ENCODE results near the gene ENSA. TPM values are rescaled to one million over a fixed set of nuclear protein-coding genes. Genes with fewer than 3 reads are reported as not detected.
A peak's percentile ranks its signal among the peaks of the same experiment; 100 is the strongest.
"Not testable (repeated sequence)": the region's sequence is repeated elsewhere in the genome, so short reads cannot be mapped to it uniquely, and the experiment has no call there.

Gene ENSA
- total RNA-seq, 2 experiments from 2014 or later: 177 to 182 TPM

DNA sequence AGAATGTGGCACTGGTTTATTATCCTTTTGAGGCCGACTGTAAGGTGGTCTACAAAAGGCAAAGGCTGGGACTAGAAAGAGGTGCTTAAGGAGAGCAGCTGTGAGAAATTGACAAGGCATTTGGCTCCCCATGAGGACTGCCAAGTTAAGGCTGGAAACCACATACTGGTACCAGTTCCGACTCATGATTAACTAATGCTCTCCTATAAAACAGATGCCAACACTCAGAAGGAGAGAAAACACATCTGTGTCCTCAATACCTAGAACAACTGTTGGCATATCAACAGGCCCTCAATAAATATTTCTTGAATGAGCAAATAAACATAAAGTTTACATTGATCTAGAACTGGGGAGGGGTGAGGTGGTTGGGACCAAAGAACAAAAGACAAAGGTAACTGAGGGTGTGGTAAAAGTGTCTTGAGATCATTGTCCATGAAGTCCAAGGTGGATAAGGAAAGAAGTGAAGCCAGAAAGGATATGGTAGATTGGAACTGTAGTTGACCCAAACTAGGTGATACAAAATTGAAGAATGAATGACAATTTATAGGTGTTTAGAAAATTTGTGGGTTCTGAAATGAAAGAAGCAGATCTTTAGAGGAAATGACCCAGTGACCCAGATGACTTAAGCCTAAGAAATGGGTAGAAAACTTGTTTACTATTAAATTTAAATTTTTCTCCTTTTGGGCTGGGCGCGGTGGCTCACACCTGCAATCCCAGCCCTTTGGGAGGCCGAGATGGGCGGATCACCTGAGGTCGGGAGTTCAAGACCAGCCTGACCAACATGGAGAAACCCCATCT, 33.1 kb downstream of the ENSA start:
- Mint-ChIP-seq H3K9me3 (no peaks in the 10 kb centered on the region), H3K27me3 (no peaks in the 10 kb centered on the region), H3K4me3 (no peak overlapping the region), H3K4me1 (ENCODE audit: low read depth) (peaks cover 2% of the 10 kb centered on the region), H3K36me3 (ENCODE audit: low read depth) (peaks cover 3% of the 10 kb centered on the region), H3K27ac (peak overlapping the region; percentile 2)
- no peak for DNase-seq
- CTCF ChIA-PET: no interaction called here
- intact Hi-C loops (cut with micrococcal nuclease): no loop called here
- no peak for ATAC-seq
- TF ChIP-seq, protein P1, sequence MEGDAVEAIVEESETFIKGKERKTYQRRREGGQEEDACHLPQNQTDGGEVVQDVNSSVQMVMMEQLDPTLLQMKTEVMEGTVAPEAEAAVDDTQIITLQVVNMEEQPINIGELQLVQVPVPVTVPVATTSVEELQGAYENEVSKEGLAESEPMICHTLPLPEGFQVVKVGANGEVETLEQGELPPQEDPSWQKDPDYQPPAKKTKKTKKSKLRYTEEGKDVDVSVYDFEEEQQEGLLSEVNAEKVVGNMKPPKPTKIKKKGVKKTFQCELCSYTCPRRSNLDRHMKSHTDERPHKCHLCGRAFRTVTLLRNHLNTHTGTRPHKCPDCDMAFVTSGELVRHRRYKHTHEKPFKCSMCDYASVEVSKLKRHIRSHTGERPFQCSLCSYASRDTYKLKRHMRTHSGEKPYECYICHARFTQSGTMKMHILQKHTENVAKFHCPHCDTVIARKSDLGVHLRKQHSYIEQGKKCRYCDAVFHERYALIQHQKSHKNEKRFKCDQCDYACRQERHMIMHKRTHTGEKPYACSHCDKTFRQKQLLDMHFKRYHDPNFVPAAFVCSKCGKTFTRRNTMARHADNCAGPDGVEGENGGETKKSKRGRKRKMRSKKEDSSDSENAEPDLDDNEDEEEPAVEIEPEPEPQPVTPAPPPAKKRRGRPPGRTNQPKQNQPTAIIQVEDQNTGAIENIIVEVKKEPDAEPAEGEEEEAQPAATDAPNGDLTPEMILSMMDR (IDR thresholded peaks at IDR 0.05): no peak
- POLR2A ChIA-PET: interaction anchor here (1.3 kb wide), 1 partner anchor 11 kb away, joined by 4 read pairs; no protein-coding TSS in a partner anchor

DNA sequence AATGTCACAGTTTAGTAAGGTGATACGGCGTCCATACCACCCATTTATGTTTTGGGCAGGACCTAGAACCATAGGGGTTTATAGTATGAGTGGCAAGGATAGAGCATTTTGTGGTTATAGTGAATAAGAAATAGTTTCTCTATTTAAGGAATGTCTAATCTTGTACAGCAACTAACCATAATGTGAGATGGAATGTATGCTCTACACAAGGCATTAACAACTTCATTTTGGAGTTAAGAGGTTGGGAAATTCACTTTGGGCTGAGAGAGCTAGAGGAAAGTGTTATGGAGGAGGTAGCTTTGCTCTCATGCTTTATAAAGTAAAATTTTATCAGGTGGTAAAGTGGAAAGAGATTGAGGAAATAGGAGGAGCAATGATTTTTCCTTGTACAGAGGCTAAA, 47.0 kb downstream of the ENSA start:
- no peak for DNase-seq
- Mint-ChIP-seq H3K27ac (no peak overlapping the region), H3K4me1 (ENCODE audit: low read depth) (peaks cover 15% of the 10 kb centered on the region), H3K27me3 (no peaks in the 10 kb centered on the region), H3K4me3 (no peak overlapping the region), H3K36me3 (ENCODE audit: low read depth) (peaks cover 18% of the 10 kb centered on the region), H3K9me3 (no peaks in the 10 kb centered on the region)
- intact Hi-C loops (cut with micrococcal nuclease): no loop called here
- CTCF ChIA-PET: interaction anchor here (1.4 to 15.9 kb wide), 2 partner anchors 21 to 39 kb away, joined by 4 to 237 read pairs; no protein-coding TSS in a partner anchor
- TF ChIP-seq, protein P1 (IDR thresholded peaks at IDR 0.05): no peak
- ATAC-seq: no peak
- POLR2A ChIA-PET: interaction anchor here (0.7 to 16.9 kb wide), 2 partner anchors 18 to 27 kb away, joined by 3 to 542 read pairs; no protein-coding TSS in a partner anchor

DNA sequence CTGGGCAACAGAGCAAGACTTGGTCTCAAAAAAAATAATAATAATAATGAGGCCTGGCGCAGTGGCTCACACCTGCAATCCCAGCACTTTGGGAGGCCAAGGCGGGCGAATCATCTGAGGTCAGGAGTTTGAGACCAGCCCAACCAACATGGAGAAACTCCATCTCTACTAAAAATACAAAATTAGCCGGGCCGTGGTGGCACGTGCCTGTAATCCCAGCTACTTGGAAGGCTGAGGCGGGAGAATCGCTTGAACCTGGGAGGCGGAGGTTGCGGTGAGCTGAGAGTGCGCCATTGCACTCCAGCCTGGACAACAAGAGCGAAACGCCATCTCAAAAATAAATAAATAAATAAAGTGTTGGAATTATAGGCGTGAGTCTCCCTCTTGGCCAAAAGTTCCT, 47.5 kb downstream of the ENSA start:
- H3K27me3 Mint-ChIP-seq; H3K27ac Mint-ChIP-seq; DNase-seq; ATAC-seq; intact Hi-C loops (cut with micrococcal nuclease); H3K9me3 Mint-ChIP-seq; H3K4me3 Mint-ChIP-seq: not testable (repeated sequence)
- ChIA-PET CTCF (interaction anchor here (1.4 to 15.9 kb wide), 2 partner anchors 20 to 39 kb away, joined by 4 to 237 read pairs; no protein-coding TSS in a partner anchor), POLR2A (interaction anchor here (0.6 to 16.9 kb wide), 2 partner anchors 18 to 166 kb away, joined by 3 to 542 read pairs; no protein-coding TSS in a partner anchor)
- Mint-ChIP-seq H3K36me3 (ENCODE audit: low read depth) (peaks cover 22% of the 10 kb centered on the region), H3K4me1 (ENCODE audit: low read depth) (peaks cover 15% of the 10 kb centered on the region)

DNA sequence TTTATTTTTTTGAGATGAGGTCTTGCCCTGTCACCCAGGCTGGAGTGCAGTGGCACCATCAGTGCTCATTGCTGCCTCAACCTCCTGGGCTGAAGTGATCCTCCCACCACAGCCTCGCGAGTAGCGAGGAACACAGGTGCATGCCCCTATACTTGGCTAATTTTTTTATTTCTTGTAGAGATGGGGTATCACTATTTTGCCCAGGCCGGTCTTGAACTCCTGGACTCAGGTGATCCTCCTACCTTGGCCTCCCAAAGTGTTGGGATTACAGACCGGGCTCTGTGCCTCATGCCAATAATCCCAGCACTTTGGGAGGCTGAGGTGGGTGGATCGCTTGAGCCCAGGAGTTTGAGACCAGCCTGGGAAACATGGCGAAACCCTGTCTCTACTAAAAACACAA, 48.0 kb downstream of the ENSA start:
- POLR2A ChIA-PET: interaction anchor here (0.6 to 24.5 kb wide), 4 partner anchors 8 to 166 kb away, joined by 3 to 678 read pairs (median 272); partner anchors contain the start of gene ENSA
- CTCF ChIA-PET: interaction anchor here (0.8 to 15.9 kb wide), 5 partner anchors 20 to 39 kb away, joined by 3 to 237 read pairs (median 4); no protein-coding TSS in a partner anchor
- H3K4me3 Mint-ChIP-seq; H3K27me3 Mint-ChIP-seq; H3K9me3 Mint-ChIP-seq; H3K27ac Mint-ChIP-seq; DNase-seq; intact Hi-C loops (cut with micrococcal nuclease); ATAC-seq: not testable (repeated sequence)
- H3K36me3 Mint-ChIP-seq (ENCODE audit: low read depth): peaks cover 28% of the 10 kb centered on the region
- peaks cover 15% of the 10 kb centered on the region for H3K4me1 Mint-ChIP-seq (ENCODE audit: low read depth)

DNA sequence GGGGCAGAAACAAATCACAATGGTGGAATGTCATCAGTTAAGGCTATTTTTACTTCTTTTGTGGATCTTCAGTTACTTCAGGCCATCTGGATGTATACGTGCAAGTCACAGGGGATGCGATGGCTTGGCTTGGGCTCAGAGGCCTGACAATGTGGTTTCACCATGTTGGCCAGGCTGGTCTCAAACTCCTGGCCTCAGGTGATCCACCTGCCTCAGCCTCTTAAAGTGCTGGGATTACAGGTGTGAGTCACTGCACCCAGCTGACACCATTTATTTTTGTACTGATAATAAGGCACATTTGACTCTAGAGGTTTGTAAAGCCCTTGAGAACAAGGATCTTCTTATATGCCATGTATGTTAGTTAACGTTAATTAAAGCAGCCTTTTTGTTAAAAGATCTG, 48.4 kb downstream of the ENSA start:
- H3K27me3 Mint-ChIP-seq; ATAC-seq; intact Hi-C loops (cut with micrococcal nuclease); DNase-seq; H3K9me3 Mint-ChIP-seq: not testable (repeated sequence)
- CTCF ChIA-PET: interaction anchor here (0.8 to 15.9 kb wide), 4 partner anchors 19 to 30 kb away, joined by 3 to 237 read pairs (median 4); no protein-coding TSS in a partner anchor
- POLR2A ChIA-PET: interaction anchor here (1.0 to 24.5 kb wide), 3 partner anchors 8 to 35 kb away, joined by 3 to 678 read pairs (median 542); partner anchors contain the start of gene ENSA
- H3K4me3 Mint-ChIP-seq: peak overlapping the region; percentile 97
- peaks cover 15% of the 10 kb centered on the region for H3K4me1 Mint-ChIP-seq (ENCODE audit: low read depth)
- peaks cover 32% of the 10 kb centered on the region for H3K36me3 Mint-ChIP-seq (ENCODE audit: low read depth)
- peak overlapping the region; percentile 94 for H3K27ac Mint-ChIP-seq

DNA sequence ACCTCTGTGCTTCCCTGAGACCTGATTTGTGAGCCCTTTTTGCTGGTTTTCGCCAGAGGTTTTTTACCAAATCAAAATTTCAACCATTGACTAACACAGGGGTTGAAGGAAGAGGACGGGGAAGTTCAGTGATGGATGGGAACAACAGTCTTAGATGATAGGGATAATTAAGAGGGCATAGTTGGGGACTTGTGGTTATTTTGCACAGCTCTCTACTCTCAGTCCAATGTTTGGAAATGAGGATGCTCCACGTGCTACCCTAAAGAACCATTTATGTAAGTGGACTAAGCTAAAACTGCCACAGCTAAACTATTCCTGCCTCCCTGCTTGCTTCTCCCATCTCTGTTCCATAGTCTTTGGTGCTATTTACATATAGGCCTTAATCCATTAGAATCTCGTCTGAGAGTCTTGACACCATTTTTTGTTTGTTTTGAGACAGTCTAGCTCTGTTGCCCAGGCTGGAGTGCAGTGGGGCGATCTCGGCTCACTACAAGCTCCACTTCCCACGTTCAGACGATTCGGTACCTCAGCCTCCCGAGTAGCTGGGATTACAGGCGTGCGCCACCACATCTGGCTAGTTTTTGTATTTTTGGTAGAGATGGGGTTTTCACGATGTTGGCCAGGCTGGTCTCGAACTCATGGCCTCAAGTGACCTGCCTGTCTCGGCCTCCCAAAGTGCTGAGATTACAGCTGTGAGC, 49.3 kb downstream of the ENSA start:
- Mint-ChIP-seq H3K4me1 (ENCODE audit: low read depth) (peaks cover 21% of the 10 kb centered on the region), H3K4me3 (peak overlapping the region; percentile 97), H3K9me3 (no peaks in the 10 kb centered on the region), H3K27ac (peak overlapping the region; percentile 94), H3K36me3 (ENCODE audit: low read depth) (peaks cover 41% of the 10 kb centered on the region), H3K27me3 (no peaks in the 10 kb centered on the region)
- DNase-seq (no peak), ATAC-seq (no peak)
- ChIA-PET CTCF (interaction anchor here (0.8 to 15.9 kb wide), 9 partner anchors 10 to 233 kb away, joined by 3 to 237 read pairs (median 5); partner anchors contain the start of gene ENSA), POLR2A (interaction anchor here (0.5 to 24.5 kb wide), 8 partner anchors 13 to 394 kb away, joined by 3 to 678 read pairs (median 4); partner anchors contain the start of genes CERS2 and ENSA)
- TF ChIP-seq, protein P1 (IDR thresholded peaks at IDR 0.05): no peak
- intact Hi-C loops (cut with micrococcal nuclease): loop anchor here (2.0 to 5.0 kb wide), 2 partner anchors 17 to 32 kb away; no protein-coding TSS in a partner anchor

Measured in activated CD8-positive, alpha-beta T cell treated with anti-CD3 and anti-CD28 coated beads for 36 hours (primary cell).